HG03280 (cell line): ENCODE measurements around the gene CWF19L2.
"Not testable (repeated sequence)": the region's sequence is repeated elsewhere in the genome, so short reads cannot be mapped to it uniquely, and the experiment has no call there.

ENCODE experiments used
- ATAC-seq: cut with Tn5 transposase; IDR thresholded peaks from one replicate; pipeline ENCODE4 v1.9.1; 2021; ENCODE audit warnings: mild to moderate bottlenecking, moderate library complexity; ENCODE audit not compliant: unreplicated experiment

The CWF19L2 gene

GRCh38 chr11:107439586-107440167, 17.9 kb downstream of the CWF19L2 start:
- ATAC-seq, result no peak

DNA sequence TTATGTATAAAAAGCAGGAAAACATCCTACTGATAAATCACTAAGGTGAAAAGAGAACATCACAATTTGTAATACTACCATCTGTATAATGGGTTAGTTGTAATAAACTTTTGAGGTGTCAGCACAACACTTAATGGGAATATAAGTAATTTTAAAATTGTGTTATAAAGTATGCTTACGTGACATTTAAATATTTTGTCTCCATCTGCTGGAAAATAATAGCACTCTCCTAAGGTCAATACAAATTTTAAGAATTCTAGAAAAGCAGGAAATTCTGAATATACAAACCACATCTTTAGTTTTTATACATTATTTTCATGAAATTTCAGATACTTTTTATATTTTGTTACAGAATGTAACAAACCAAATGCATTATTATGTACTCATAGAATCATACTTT, 19.5 kb downstream of the CWF19L2 start:
- no peak for ATAC-seq

DNA sequence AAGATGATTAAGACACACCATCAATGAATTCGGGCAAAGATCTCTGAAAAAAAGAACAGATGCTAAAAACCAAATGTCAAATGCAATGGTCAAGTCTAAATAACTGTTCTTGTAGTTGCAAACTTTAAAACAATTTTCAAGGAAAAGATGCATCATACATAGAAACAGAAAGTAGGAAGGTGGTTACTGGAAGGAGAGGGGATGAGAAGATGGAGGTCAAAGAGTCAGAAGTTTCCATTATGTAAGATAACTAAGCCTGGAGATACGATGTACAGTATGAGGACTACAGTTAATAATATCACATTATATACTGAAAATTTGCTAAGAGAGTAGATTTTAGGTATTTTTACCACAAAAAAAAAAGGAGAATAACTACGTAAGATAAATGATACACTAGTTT, 27.1 kb downstream of the CWF19L2 start:
- ATAC-seq, result no peak

- ATAC-seq, result no peak
These were observed 29.9 kb downstream of the CWF19L2 start for GRCh38 chr11:107427569-107428180.

GRCh38 chr11:107413352-107413751, 44.3 kb downstream of the CWF19L2 start:
- no peak for ATAC-seq

DNA sequence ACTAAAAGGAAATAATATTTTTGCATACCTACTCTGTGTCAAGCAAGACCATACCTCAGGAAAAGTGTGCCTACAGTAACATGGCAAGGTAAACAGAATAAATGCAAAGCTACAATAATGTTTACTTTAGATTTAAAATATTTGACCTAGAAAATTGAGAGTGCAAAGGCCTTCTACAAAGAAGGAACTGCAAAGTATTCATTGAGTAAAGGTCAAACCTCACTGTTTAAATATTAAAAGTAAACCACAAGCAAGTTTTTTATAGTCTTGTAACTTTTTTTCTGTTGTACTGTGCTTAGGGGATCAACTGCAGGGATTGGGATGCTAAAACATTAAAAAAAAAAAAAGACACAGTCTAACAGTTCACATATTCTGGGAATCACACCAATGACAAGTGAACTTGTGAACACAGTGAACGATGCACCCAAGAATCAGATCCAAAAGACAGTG, 48.8 kb downstream of the CWF19L2 start:
- ATAC-seq, result no peak

- ATAC-seq, result no peak
These were observed 52.4 kb downstream of the CWF19L2 start for GRCh38 chr11:107405260-107405659.

DNA sequence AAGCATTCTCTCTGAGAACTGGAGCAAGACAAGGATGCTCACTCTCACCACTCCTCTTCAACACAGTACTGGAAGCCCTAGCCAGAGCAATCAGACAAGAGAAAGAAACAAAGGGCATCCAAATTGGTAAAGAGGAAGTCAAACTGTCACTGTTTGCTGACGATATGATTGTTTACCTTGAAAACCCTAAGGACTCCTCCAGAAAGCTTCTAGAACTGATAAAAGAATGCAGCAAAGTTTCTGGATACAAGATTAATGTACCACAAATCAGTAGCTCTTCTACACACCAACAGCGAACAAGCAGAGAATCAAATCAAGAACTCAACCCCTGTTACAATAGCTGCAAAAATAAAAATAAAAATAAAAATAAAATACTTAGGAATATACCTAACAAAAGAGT, 56.5 kb downstream of the CWF19L2 start:
- ATAC-seq, result not testable (repeated sequence)

DNA sequence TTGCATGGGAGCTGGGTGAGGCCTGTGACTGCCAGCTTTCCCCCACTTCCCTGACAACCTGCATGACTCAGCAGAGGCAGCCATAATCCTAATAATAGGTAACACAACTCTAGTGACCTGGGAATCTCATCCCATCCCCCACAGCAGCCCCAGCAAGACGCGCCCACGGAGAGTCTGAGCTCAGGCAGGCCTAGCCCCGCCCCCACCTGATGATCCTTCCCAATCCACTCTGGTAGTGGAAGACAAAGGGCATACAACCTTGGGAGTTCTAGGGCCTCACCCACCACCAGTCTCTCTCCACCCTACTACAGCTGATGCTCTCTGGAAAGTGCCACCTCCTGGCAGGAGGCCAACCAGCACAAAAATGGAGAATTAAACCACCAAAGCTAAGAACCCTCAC, 60.3 kb downstream of the CWF19L2 start:
- ATAC-seq, result no peak

DNA sequence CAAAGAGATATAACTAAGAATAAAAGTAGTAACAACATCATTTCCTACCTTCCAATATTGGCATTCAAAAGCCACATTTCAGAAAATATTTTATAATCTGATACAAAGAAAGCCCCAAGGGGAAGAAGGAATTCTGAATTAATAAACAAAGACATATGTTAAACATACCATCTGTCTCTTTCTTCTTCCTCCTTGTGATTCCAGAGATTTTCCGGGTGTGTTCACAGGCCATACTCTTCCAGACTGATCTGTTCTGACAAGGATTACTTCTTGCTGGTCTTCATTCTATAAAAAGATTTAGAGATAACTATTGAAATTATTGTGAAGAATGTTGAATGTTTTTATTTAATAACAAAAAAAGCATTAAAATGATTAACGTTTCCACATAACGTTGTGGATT, 65.0 kb downstream of the CWF19L2 start:
- ATAC-seq, result no peak

DNA sequence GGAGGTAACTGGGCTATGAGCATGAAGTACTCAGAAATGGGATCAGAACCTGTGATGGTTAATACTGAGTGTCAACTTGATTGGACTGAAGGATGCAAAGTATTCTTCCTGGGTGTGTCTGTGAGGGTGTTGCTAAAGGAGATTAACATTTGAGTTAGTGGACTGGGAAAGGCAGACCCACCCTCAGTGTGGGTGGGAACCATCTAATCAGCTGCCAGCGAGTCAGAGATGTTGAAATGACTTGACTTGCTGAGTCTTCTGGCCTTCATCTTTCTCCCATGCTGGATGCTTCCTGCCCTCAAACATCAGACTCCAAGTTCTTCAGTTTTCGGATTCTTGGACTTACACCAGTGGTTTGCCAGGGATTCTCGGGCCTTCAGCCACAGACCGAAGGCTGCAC, 66.9 kb downstream of the CWF19L2 start:
- ATAC-seq, result not testable (repeated sequence)

DNA sequence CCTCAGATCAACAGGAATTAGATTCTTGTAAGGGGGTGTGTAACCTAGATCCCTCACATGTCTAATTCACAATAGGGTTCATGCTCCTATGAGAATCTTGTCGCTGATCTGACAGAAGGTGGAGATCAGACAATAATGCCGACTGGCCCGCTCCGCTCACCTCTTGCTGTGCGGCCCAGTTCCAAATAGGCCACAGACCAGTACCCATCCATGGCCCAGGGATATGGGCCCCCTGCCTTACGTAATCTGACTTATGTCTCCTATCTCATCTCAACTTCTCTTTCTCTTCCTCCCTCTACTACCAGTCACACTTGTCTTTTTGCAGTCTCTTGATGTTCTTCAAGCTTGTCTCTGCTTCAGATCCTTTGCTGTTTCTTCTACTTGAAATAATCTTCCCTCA, 70.0 kb downstream of the CWF19L2 start:
- ATAC-seq, result no peak

DNA sequence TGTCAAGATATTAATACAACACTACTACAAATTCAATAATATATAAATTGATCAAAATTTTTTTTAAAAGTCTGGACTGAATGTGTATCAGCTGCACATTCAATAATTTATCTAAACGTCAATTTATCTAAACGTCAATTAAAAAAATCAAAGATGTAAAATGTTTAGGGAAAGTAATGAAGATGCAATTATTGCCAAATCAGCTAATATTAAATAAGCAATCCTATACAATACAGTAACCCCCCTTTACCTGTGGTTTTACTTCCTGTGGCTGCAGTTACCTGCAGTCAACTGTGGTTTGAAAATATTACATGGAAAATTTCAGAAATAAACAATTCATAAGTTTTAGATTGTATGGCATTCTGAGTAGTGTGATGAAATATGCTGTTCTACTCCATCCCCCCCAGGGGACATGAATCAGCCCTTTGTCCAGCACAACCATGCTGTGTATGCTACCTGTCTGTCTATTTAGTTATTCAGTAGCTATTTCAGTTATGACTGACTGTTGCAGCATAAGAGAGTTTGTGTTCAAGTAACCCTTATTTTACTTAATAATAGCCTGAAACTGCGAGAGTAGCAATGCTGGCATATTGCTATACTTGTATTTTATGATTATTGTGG, 72.2 kb downstream of the CWF19L2 start:
- no peak for ATAC-seq

- ATAC-seq, result no peak
These were observed 73.3 kb downstream of the CWF19L2 start for GRCh38 chr11:107384144-107384852.

DNA sequence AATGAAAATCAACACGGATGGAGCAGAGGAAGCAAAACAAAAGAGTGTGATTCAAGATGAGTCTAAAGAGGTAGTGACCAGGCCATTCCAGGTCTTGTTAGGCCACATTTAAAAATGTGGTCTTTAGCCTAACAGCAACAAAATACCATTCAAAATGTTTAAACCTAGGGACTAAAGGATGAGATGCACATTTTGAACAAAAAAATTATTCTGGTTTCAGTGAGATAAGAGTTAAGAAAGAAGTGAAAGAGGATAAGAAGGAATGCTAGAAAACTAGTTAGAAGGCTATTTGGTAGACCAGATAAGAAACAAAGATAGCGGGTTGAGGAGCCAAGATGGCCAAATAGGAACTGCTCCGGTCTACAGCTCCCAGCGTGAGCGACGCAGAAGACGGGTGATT, 85.2 kb downstream of the CWF19L2 start:
- ATAC-seq, result no peak

DNA sequence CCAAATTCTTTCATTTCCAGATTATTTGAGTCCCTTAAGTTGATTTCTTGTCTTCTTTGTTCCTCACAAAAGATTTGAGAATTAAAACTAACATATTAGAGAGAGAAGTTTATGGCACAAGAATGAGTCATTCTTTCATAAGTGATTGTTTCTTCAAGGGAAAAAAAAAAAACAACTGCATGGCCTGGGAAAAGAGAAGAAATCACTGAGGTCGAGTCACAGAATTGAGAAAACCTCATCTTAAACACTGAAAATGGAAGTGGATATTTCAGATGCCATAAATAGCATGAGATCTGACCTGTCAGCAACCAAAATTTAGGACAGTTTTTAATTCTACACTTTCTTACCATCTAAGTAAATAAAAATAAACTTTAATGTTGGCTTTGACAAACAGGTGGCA, 87.2 kb downstream of the CWF19L2 start:
- ATAC-seq, result no peak

DNA sequence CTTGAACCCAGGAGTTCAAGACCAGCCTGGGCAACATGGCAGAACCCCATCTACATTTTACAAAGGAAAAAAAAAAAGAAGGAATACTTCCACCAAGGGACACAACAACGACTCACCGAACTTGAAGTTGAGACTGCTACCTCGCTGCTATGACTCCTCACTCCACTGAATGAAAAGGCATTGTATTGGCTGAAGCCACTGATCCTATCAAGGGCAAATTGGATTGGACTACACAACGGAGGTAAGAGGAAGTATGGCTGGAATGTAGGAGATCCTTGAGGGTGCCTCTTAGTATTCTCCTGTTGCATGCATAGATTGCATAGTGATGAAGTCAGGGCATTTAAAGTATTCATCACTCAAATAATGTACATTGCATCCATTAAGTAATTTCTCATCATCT, 97.9 kb downstream of the CWF19L2 start:
- ATAC-seq, result no peak

DNA sequence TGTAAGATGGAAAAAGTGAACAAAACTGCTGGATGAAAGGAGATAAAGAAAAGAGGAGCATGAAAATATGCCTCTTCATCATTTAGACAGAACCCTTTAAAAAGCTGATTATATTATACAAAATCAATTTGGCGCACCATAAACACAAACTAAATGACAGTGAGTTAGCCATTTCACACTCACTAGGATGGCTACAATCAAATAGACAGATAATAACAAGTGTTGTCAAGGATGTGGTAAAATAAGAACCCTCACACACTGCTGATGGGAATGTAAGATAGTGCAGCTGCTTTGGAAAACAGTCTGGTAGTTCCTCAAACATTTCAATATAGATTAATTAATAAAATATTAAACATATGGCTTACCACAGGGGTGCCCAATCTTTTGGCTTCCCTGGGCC, 99.7 kb downstream of the CWF19L2 start:
- ATAC-seq, result no peak

GRCh38 chr11:107354780-107355179, 102.8 kb downstream of the CWF19L2 start:
- no peak for ATAC-seq

GRCh38 chr11:107337917-107338316, 119.7 kb downstream of the CWF19L2 start:
- no peak for ATAC-seq

- ATAC-seq, result no peak
These were observed 125.9 kb downstream of the CWF19L2 start for GRCh38 chr11:107331728-107332127.

GRCh38 chr11:107329164-107329563, 128.5 kb downstream of the CWF19L2 start:
- ATAC-seq, result no peak
